Measurements from ENCODE around the gene CPTP. TPM values are rescaled to one million over a fixed set of nuclear protein-coding genes. Genes with fewer than 3 reads are reported as not detected.
A peak's percentile ranks its signal among the peaks of the same experiment; 100 is the strongest.

CPTP gene
- total RNA-seq, 2 donors from 2014 or later = 15.6 to 33.0 TPM

DNA sequence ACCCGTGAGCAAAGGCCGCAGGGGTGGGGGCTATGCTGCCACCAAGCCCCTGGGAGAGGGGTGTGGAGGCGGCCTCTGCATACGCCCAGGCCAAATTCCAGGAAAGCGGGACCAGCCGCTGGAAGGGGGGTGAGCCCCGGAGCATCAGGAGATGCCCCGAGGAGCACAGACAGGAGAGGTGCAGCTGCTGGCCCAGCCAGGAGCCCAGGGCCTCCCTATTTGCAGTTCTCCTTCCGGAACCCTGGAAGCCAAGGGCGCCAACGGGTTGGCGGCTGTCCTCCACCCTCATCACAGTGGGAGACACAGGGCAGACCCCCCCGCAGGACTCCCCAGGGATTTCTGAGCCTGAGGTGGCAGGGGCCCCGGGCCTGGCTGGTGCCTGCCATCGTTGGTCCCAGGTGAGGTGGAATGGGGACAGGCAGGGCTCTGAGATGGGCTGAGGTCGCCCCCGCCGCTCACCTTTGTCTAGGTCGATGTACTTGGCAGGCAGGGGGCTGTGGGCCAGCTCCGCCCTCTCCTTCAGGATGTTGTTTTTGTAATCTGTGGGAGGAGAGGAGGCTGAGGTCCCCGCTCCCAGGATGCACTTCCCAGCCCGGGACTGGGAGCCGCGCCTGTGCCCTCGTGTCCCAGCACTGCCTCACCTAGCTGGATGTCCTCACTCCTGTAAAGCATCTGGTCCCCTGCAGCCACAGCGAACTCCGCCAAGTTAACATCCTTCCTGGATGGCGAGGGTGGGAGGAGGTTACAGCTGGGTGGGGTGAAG is 29.0 kb downstream of the CPTP start:
- no peak for ATAC-seq
- Histone ChIP-seq H3K27ac (no peak overlapping the region), H3K27me3 (peaks cover 0 to 32% of the 10 kb centered on the region in 2 donors), H3K9me3 (no peaks in the 10 kb centered on the region), H3K4me1 (peaks cover 22% of the 10 kb centered on the region), H3K36me3 (replicated peaks in 1 of 2; ENCODE audit: insufficient read depth in 1 of 2, low read depth in 2 of 2) (no peaks in the 10 kb centered on the region), H3K4me3 (no peak overlapping the region)
- 11 to 17% methylated on average over 3 to 28 of the region's 28 CpGs for WGBS, 2 donors
- DNase-seq = peak in 1 of 4 donors; percentile 27
- intact Hi-C loops (cut with DNase I) = no loop called here
- no peak for TF ChIP-seq POLR2A (IDR thresholded peaks at IDR 0.05)
- TF ChIP-seq, protein P1, sequence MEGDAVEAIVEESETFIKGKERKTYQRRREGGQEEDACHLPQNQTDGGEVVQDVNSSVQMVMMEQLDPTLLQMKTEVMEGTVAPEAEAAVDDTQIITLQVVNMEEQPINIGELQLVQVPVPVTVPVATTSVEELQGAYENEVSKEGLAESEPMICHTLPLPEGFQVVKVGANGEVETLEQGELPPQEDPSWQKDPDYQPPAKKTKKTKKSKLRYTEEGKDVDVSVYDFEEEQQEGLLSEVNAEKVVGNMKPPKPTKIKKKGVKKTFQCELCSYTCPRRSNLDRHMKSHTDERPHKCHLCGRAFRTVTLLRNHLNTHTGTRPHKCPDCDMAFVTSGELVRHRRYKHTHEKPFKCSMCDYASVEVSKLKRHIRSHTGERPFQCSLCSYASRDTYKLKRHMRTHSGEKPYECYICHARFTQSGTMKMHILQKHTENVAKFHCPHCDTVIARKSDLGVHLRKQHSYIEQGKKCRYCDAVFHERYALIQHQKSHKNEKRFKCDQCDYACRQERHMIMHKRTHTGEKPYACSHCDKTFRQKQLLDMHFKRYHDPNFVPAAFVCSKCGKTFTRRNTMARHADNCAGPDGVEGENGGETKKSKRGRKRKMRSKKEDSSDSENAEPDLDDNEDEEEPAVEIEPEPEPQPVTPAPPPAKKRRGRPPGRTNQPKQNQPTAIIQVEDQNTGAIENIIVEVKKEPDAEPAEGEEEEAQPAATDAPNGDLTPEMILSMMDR (IDR thresholded peaks at IDR 0.05) = no peak

DNA sequence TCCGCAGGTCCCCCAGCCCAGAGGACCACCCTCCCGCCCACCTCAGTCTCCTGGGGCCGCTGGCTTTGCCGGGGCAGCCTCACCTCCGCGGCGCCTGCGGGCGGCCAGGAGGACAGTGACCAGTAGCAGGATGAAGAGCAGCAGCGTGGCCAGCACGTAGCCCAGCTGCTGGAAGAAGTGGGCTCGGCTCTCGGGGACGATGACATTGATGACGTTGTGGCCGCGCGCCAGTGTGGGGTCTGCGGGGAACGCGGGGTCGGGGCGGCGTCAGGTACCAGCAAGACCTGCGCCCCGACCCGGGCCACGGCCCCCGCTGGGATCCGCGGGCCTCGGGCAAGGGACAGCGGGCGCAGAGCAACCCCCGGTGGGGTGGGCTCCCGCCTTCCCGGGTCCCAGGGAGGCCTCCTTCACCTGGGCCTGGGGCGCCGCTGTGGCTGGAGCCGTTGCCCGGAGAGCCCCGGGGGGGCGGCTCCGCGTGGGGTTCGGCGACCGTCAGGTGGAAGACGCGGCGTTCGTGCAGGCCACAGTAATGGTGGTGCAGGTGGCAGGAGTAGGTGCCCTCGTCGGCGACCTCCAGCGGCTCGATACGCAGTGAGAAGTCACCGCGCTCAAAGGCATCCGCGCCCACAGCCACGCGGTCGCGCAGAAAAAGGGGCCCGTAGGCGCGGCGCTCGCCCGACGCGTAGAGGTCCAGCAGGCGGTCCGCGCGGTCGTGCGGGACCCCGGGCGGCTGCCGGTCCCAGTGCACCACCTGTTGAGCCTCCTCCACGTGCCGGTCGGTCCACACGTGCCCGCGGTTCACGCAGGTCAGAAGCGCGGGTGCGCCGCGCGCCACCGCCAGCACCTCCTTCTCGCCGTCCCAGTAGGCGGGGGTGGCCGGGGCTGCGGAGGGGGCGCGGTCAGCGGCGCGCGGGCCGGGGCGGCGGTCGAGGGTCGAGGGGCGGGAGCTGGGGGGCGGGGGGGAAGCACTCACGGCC is 30.0 kb downstream of the CPTP start:
- no peak overlapping the region for H3K4me3 ChIP-seq
- no peaks in the 10 kb centered on the region for H3K36me3 ChIP-seq (replicated peaks in 1 of 2; ENCODE audit: insufficient read depth in 1 of 2, low read depth in 2 of 2)
- intact Hi-C loops (cut with DNase I) = no loop called here
- ATAC-seq (no peak), DNase-seq (peak in 1 of 4 donors; percentile 14)
- no peak for TF ChIP-seq POLR2A (IDR thresholded peaks at IDR 0.05)
- TF ChIP-seq, protein P1 (IDR thresholded peaks at IDR 0.05) = no peak
- H3K4me1 ChIP-seq = peaks cover 22% of the 10 kb centered on the region
- H3K27me3 ChIP-seq = peaks cover 0 to 32% of the 10 kb centered on the region in 2 donors
- 8% methylated on average over 89 of the region's 116 CpGs; no CpG with 5 or more reads in 1 of the 2 donors for WGBS, 2 donors
- H3K9me3 ChIP-seq = no peaks in the 10 kb centered on the region
- H3K27ac ChIP-seq = no peak overlapping the region

DNA sequence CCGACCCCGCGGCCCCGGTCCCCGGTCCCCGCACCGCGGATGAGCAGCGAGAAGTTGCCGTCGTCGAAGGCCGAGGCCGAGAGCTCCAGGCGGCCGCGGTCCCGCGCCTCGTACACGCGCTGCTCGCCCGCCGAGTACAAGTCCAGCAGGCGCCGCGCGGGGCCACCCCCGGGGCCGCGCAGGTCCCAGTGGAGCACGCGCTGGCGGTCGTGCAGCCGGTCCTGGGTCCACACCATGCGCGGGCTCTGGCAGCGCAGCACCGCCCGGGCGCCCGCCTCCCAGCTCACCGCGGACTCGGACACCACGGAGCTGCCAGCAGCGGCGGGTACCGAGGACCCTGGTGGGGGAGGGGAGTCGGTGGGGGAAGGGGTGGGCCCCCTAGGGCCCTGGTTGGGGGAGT is 30.8 kb downstream of the CPTP start:
- no peak overlapping the region for H3K27ac ChIP-seq
- intact Hi-C loops (cut with DNase I) = no loop called here
- H3K9me3 ChIP-seq = no peaks in the 10 kb centered on the region
- peaks cover 22% of the 10 kb centered on the region for H3K4me1 ChIP-seq
- TF ChIP-seq, protein P1 (IDR thresholded peaks at IDR 0.05) = no peak
- TF ChIP-seq POLR2A (IDR thresholded peaks at IDR 0.05) = no peak
- H3K36me3 ChIP-seq (replicated peaks in 1 of 2; ENCODE audit: insufficient read depth in 1 of 2, low read depth in 2 of 2) = no peaks in the 10 kb centered on the region
- ATAC-seq (peak; percentile 30), DNase-seq (peak in 2 of 4 donors; percentile 38 to 47)
- no peak overlapping the region for H3K4me3 ChIP-seq
- 1% methylated on average over 19 of the region's 52 CpGs; no CpG with 5 or more reads in 1 of the 2 donors for WGBS, 2 donors
- H3K27me3 ChIP-seq = peaks cover 0 to 32% of the 10 kb centered on the region in 2 donors

DNA sequence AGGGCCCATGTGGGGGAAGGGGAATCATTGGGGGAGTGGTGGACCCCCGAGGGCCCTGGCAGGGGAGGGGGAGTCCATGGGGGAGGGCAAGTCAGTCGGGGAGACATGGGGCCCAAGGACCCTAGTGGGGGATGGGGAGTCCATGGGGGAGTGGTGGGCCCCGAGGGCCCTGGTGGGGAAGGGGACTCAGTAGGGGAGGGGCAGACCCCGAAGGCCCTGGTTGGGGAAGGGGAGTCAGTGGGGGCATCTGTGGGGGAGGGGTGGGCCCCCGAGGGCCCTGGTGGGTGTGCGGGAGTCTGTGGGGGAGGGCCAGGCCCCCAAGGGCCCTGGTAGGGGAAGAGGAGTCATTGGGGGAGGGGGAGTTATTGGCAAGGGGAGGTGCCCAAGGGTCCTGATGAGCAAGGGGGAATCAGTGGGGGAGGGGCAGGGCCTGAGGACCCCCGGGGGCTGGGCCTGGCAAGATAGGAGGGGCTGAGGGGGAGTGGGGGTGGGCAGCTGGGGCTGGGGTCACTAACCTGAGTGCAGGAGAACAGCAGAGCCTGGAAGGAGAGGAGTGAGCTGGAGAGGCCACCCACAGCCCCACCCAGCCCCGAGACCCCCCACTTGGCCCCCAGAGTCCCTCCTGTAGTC is 31.7 kb downstream of the CPTP start:
- DNase-seq (no peak), ATAC-seq (no peak)
- Histone ChIP-seq H3K4me3 (no peak overlapping the region), H3K27ac (no peak overlapping the region), H3K27me3 (peaks cover 0 to 32% of the 10 kb centered on the region in 2 donors), H3K9me3 (no peaks in the 10 kb centered on the region), H3K36me3 (replicated peaks in 1 of 2; ENCODE audit: insufficient read depth in 1 of 2, low read depth in 2 of 2) (no peaks in the 10 kb centered on the region), H3K4me1 (peaks cover 22% of the 10 kb centered on the region)
- intact Hi-C loops (cut with DNase I) = no loop called here
- TF ChIP-seq POLR2A (IDR thresholded peaks at IDR 0.05) = no peak
- WGBS, 2 donors = 48 to 51% methylated on average over 2 to 6 of the region's 8 CpGs
